IMR-90 (cell line): ENCODE data around the gene POU3F2. TPM values are rescaled to one million over a fixed set of nuclear protein-coding genes. Genes with fewer than 3 reads are reported as not detected.

Experiments
- ATAC-seq: fragments of 200-7000 bp; cut with Tn5 transposase; 2 replicates; pipeline ENCODE4 v1.9.1; 2020; ENCODE audit warnings: low read depth, mild to moderate bottlenecking, moderate library complexity
- BruUV-seq: library from RNA; stranded (reverse); fragments of 400-500 nt; replicated peaks from 2 replicates; lab custom pipeline; 2021; lab: Mats Ljungman, UMichigan
- CTCF ChIA-PET: fragments of 300-600 bp; formaldehyde crosslinking; extraction: SDS; loops from one replicate; lab custom pipeline; 2021; ENCODE audit warnings: antibody characterized with exemption; lab: Yijun Ruan, JAX
- POLR2A ChIA-PET: fragments of 300-600 bp; sonication (Branson Sonifier 250); formaldehyde crosslinking; loops from one replicate; lab custom pipeline; 2022; ENCODE audit warnings: antibody characterized with exemption; ENCODE audit not compliant: unreplicated experiment; lab: Charles Lee
- DNase-seq: peaks from one replicate; pipeline ENCODE4 v3.0.0; 2013
- H2AFZ ChIP-seq: replicated peaks from 2 replicates; pipeline ENCODE3; 2013; ENCODE audit warnings: low read length, mild to moderate bottlenecking; ENCODE audit not compliant: poor library complexity
- H2AK5ac ChIP-seq: 2 replicates; pipeline ENCODE4 v1.6.1; 2013; ENCODE audit warnings: low read depth, low read length, inconsistent platforms
- H2AK9ac ChIP-seq: replicated peaks from 2 replicates; pipeline ENCODE3; 2013; ENCODE audit warnings: mild to moderate bottlenecking, low read depth, low read length, moderate library complexity; ENCODE audit not compliant: poor library complexity
- H2BK120ac ChIP-seq: 2 replicates; pipeline ENCODE4 v1.6.1; 2013; ENCODE audit warnings: low read depth, low read length, inconsistent platforms
- H2BK15ac ChIP-seq: 3 replicates; pipeline ENCODE4 v1.6.1; 2013; ENCODE audit warnings: low read depth, low read length, inconsistent platforms
- H2BK20ac ChIP-seq: 2 replicates; pipeline ENCODE4 v1.6.1; 2013; ENCODE audit warnings: low read depth, mild to moderate bottlenecking, inconsistent platforms, low read length, moderate library complexity
- H2BK5ac ChIP-seq: 2 replicates; pipeline ENCODE4 v1.6.1; 2013; ENCODE audit warnings: mild to moderate bottlenecking, low read depth, low read length, inconsistent platforms; ENCODE audit not compliant: poor library complexity, severe bottlenecking
- H3K14ac ChIP-seq: replicated peaks from 2 replicates; pipeline ENCODE4 v1.6.1; 2013; ENCODE audit warnings: low read depth, low read length, inconsistent platforms
- H3K18ac ChIP-seq: 2 replicates; pipeline ENCODE4 v1.6.1; 2013; ENCODE audit warnings: low read depth, low read length, control low read depth
- H3K23ac ChIP-seq: 2 replicates; pipeline ENCODE4 v1.6.1; 2013; ENCODE audit warnings: low read depth, low read length, inconsistent platforms
- H3K27ac ChIP-seq: 2 replicates; pipeline ENCODE4 v1.5.1; 2013; ENCODE audit warnings: mild to moderate bottlenecking, control low read depth, low read length; ENCODE audit not compliant: insufficient read depth
- H3K27me3 ChIP-seq: 2 replicates; pipeline ENCODE4 v1.6.1; 2013; ENCODE audit warnings: low read length; ENCODE audit not compliant: control insufficient read depth, insufficient read depth
- H3K36me3 ChIP-seq: 2 replicates; pipeline ENCODE4 v1.6.1; 2013; ENCODE audit warnings: low read length, mixed read lengths; ENCODE audit not compliant: control insufficient read depth, insufficient read depth
- H3K4ac ChIP-seq: 2 replicates; pipeline ENCODE4 v1.6.1; 2013; ENCODE audit warnings: low read depth, low read length, inconsistent platforms
- H3K4me1 ChIP-seq: 2 replicates; pipeline ENCODE4 v1.6.1; 2013; ENCODE audit warnings: low read length, mixed read lengths; ENCODE audit not compliant: control insufficient read depth, insufficient read depth
- H3K4me2 ChIP-seq: 2 replicates; pipeline ENCODE4 v1.6.1; 2013; ENCODE audit warnings: low read depth, mild to moderate bottlenecking, control low read depth, low read length, moderate library complexity
- H3K4me3 ChIP-seq: 2 replicates; pipeline ENCODE4 v1.5.1; 2013; ENCODE audit warnings: low read depth, mild to moderate bottlenecking, control low read depth, low read length, moderate library complexity; ENCODE audit not compliant: insufficient read depth
- H3K56ac ChIP-seq: 2 replicates; pipeline ENCODE4 v1.6.1; 2013; ENCODE audit warnings: low read length, inconsistent platforms; ENCODE audit not compliant: insufficient read depth; ENCODE audit errors: extremely low read depth
- H3K79me1 ChIP-seq, 2 experiments: 2 replicates each; pipeline ENCODE4 v1.6.1; 2013; ENCODE audit warnings: low read length in 2 of 2, inconsistent platforms in 1 of 2, low read depth in 1 of 2
- H3K9ac ChIP-seq: 2 replicates; pipeline ENCODE4 v1.6.1; 2013; ENCODE audit warnings: low read depth, low read length, control low read depth
- H3K9me1 ChIP-seq: 2 replicates; pipeline ENCODE4 v1.6.1; 2013; ENCODE audit warnings: low read length, inconsistent platforms; ENCODE audit not compliant: insufficient read depth
- H3K9me3 ChIP-seq: 2 replicates; pipeline ENCODE4 v1.6.1; 2013; ENCODE audit warnings: low read length; ENCODE audit not compliant: control insufficient read depth, insufficient read depth
- H4K20me1 ChIP-seq: 2 replicates; pipeline ENCODE4 v1.6.1; 2013; ENCODE audit warnings: low read length, inconsistent platforms; ENCODE audit not compliant: insufficient read depth
- H4K5ac ChIP-seq: 2 replicates; pipeline ENCODE4 v1.6.1; 2013; ENCODE audit warnings: mild to moderate bottlenecking, low read depth, low read length, control low read depth
- H4K8ac ChIP-seq, 2 experiments: 2 replicates each; pipeline ENCODE4 v1.6.1; 2013; ENCODE audit warnings: low read depth in 2 of 2, low read length in 2 of 2, control low read depth in 1 of 2, inconsistent platforms in 1 of 2
- H4K91ac ChIP-seq: 2 replicates; pipeline ENCODE4 v1.6.1; 2013; ENCODE audit warnings: low read depth, low read length, inconsistent platforms; ENCODE audit not compliant: insufficient read depth
- BHLHE40 ChIP-seq: fragments of 150-350 bp; IDR thresholded peaks from 2 replicates; pipeline ENCODE4 v1.6.1; 2016; ENCODE audit warnings: mild to moderate bottlenecking, low read depth, low read length
- CEBPB ChIP-seq: IDR thresholded peaks from 2 replicates; pipeline ENCODE4 v1.6.1; 2012; ENCODE audit warnings: low read depth, low read length, improper control_type of control experiment
- CHD1 ChIP-seq: IDR thresholded peaks from 2 replicates; pipeline ENCODE4 v1.6.1; 2012; ENCODE audit warnings: low read depth, low read length, improper control_type of control experiment
- CTCF ChIP-seq: conservative IDR thresholded peaks from 2 replicates; pipeline ENCODE4 v1.5.1; 2012; ENCODE audit warnings: mild to moderate bottlenecking, low read depth, low read length, improper control_type of control experiment
- ELK1 ChIP-seq: fragments of 150-350 bp; IDR thresholded peaks from 2 replicates; pipeline ENCODE4 v1.6.1; 2016; ENCODE audit warnings: low read depth, mild to moderate bottlenecking, low read length, moderate library complexity, borderline replicate concordance
- FOS ChIP-seq: fragments of 150-350 bp; IDR thresholded peaks from 2 replicates; pipeline ENCODE4 v1.6.1; 2016; ENCODE audit warnings: low read depth, low read length
- MAFK ChIP-seq: IDR thresholded peaks from 2 replicates; pipeline ENCODE4 v1.6.1; 2012; ENCODE audit warnings: low read depth, low read length, improper control_type of control experiment
- MAZ ChIP-seq: IDR thresholded peaks from 2 replicates; pipeline ENCODE4 v1.6.1; 2012; ENCODE audit warnings: low read depth, mild to moderate bottlenecking, low read length, improper control_type of control experiment, moderate library complexity, borderline replicate concordance
- NFE2L2 ChIP-seq: fragments of 150-350 bp; IDR thresholded peaks from 2 replicates; pipeline ENCODE4 v1.6.1; 2016; ENCODE audit warnings: low read depth, mild to moderate bottlenecking, low read length
- RAD21 ChIP-seq: IDR thresholded peaks from 2 replicates; pipeline ENCODE4 v1.6.1; 2012; ENCODE audit warnings: low read length, improper control_type of control experiment
- RCOR1 ChIP-seq: IDR thresholded peaks from 2 replicates; pipeline ENCODE4 v1.6.1; 2012; ENCODE audit warnings: mild to moderate bottlenecking, low read length, improper control_type of control experiment; ENCODE audit not compliant: insufficient replicate concordance
- RFX5 ChIP-seq: IDR thresholded peaks from 2 replicates; pipeline ENCODE4 v1.8.0; 2012; ENCODE audit warnings: low read depth, mild to moderate bottlenecking, low read length, moderate library complexity
- SMC3 ChIP-seq: fragments of 150-350 bp; IDR thresholded peaks from 2 replicates; pipeline ENCODE4 v1.6.1; 2016; ENCODE audit warnings: low read depth, mild to moderate bottlenecking, antibody characterized with exemption, low read length, moderate library complexity
- USF2 ChIP-seq: fragments of 150-350 bp; IDR thresholded peaks from 2 replicates; pipeline ENCODE4 v1.6.1; 2017; ENCODE audit warnings: mild to moderate bottlenecking, antibody characterized with exemption, low read length, low read depth
- WGBS, 2 experiments: methylation state at CpG; one replicate each; pipeline versions ENCODE4 v1.1.5 to v1.1.7; 2013; ENCODE audit warnings: missing lambda C conversion rate in 2 of 2; ENCODE audit not compliant: insufficient read length in 1 of 2; ENCODE audit errors: extremely low coverage in 2 of 2; 5-methylcytosine and 5-hydroxymethylcytosine counted together
- dilution Hi-C: fragments of 300-500 bp; cut with HindIII; formaldehyde crosslinking; loops from one replicate; pipeline ENCODE4 v1.14.3; 2018; ENCODE audit warnings: low sequenced_read_pairs; ENCODE audit not compliant: unreplicated experiment
- in situ Hi-C: fragments of 300-500 bp; cut with MboI; formaldehyde crosslinking; loops from 3 replicates; pipeline ENCODE4 v1.14.3; 2019; ENCODE audit warnings: low sequenced_read_pairs, inconsistent platforms, mixed read lengths
- intact Hi-C: fragments of 100-400 bp; cut with micrococcal nuclease; formaldehyde crosslinking; loops from 2 replicates; pipeline ENCODE4 v1.10.0; 2022
- polyA plus RNA-seq, 3 experiments: library from polyadenylated mRNA; depleted of rRNA; stranded (reverse); fragments of >200 nt; gene quantifications; 2 replicates each; pipeline ENCODE4 v1.2.3, GENCODE V29; 2012; ENCODE audit warnings: low replicate concordance in 1 of 3
- total RNA-seq: library from RNA; depleted of rRNA; stranded (reverse); fragments of >200 nt; gene quantifications from 2 replicates; pipeline ENCODE4 v1.2.3, GENCODE V29; 2012

POU3F2 gene
- total and polyA plus RNA-seq, 2 of the 4 experiments (the other 2 are of a cell fraction) = not detected

- Histone ChIP-seq H3K4me3 (no peak overlapping the region), H2BK5ac (no peak overlapping the region), H2AFZ (no peak overlapping the region), H4K20me1 (no peaks in the 10 kb centered on the region; the same call in none of the 2 replicates), H2BK15ac (no peak overlapping the region), H4K8ac (no peak overlapping the region), H2AK5ac (no peak overlapping the region), H2BK20ac (no peak overlapping the region), H3K56ac (no peak overlapping the region), H4K91ac (no peak overlapping the region), H3K36me3 (no peaks in the 10 kb centered on the region), H3K9ac (no peak overlapping the region), H2BK120ac (no peak overlapping the region), H3K23ac (no peak overlapping the region), H3K79me1 (no peaks in the 10 kb centered on the region), H3K14ac (no peak overlapping the region), H3K27ac (no peak overlapping the region), H2AK9ac (no peak overlapping the region), H3K4ac (no peak overlapping the region), H4K5ac (no peak overlapping the region), H3K9me3 (peaks cover 3% of the 10 kb centered on the region; the same call in 1 of the 2 replicates), H3K4me2 (no peak overlapping the region), H3K4me1 (peaks cover 7% of the 10 kb centered on the region; the same call in 1 of the 2 replicates), H3K18ac (no peak overlapping the region), H3K27me3 (peaks cover 79% of the 10 kb centered on the region), H3K9me1 (no peaks in the 10 kb centered on the region)
- intact Hi-C loops = no loop called here
- BruUV-seq = no TSS peak
- CTCF ChIA-PET = no interaction called here
- dilution Hi-C loops = no loop called here
- ATAC-seq = no peak
- in situ Hi-C loops = no loop called here
- 2% methylated on average over 14 of the region's 58 CpGs; no CpG with 5 or more reads in 1 of the 2 experiments for WGBS, 2 experiments
- DNase-seq = no peak
- TF ChIP-seq NFE2L2 (no peak), CEBPB (no peak), RAD21 (no peak), RCOR1 (no peak), SMC3 (no peak), FOS (no peak), CTCF (no peak), ELK1 (no peak), USF2 (no peak), CHD1 (no peak), MAFK (no peak), RFX5 (no peak), BHLHE40 (no peak), MAZ (no peak)
- POLR2A ChIA-PET = no interaction called here
Observed at GRCh38 chr6:98831057-98831958, 3.1 kb upstream of the POU3F2 start.
